ENCODE results near the gene RBM6.

- no peak for TF ChIP-seq POLR2AphosphoS5 (IDR thresholded peaks at IDR 0.05)
- TF ChIP-seq CTCF (IDR thresholded peaks at IDR 0.05), result no peak
- TF ChIP-seq POLR2A (IDR thresholded peaks at IDR 0.05), result no peak
- TF ChIP-seq EP300 (IDR thresholded peaks at IDR 0.05), result no peak
Measured at GRCh38 chr3:49942651-49943050, 2.7 kb downstream of the RBM6 start.

Data from upper lobe of left lung (tissue), 4 donors.